Measurements from ENCODE around the gene PACSIN2.
"Not testable (repeated sequence)": the region's sequence is repeated elsewhere in the genome, so short reads cannot be mapped to it uniquely, and the experiment has no call there.

Gene PACSIN2

GRCh38 chr22:42943981-42944380 is 71.0 kb downstream of the PACSIN2 start:
- DNase-seq = no peak

- no peak for DNase-seq
These were observed 72.6 kb downstream of the PACSIN2 start for GRCh38 chr22:42942351-42942750.

GRCh38 chr22:42939941-42940653 is 74.9 kb downstream of the PACSIN2 start:
- no peak for DNase-seq

GRCh38 chr22:42939451-42939881 is 75.5 kb downstream of the PACSIN2 start:
- DNase-seq = no peak

GRCh38 chr22:42938976-42939375 is 76.0 kb downstream of the PACSIN2 start:
- no peak for DNase-seq

GRCh38 chr22:42938449-42938848 is 76.5 kb downstream of the PACSIN2 start:
- no peak for DNase-seq

GRCh38 chr22:42937164-42937843 is 77.6 kb downstream of the PACSIN2 start:
- DNase-seq = peak; percentile 21

- not testable (repeated sequence) for DNase-seq
These were observed 78.3 kb downstream of the PACSIN2 start for GRCh38 chr22:42936680-42937079.

- DNase-seq = no peak
These were observed 80.6 kb downstream of the PACSIN2 start for GRCh38 chr22:42934338-42934737.

- no peak for DNase-seq
These were observed 81.4 kb downstream of the PACSIN2 start for GRCh38 chr22:42933485-42934091.

- DNase-seq = no peak
These were observed 82.0 kb downstream of the PACSIN2 start for GRCh38 chr22:42932857-42933484.

GRCh38 chr22:42932197-42932519 is 82.8 kb downstream of the PACSIN2 start:
- no peak for DNase-seq

- no peak for DNase-seq
These were observed 83.3 kb downstream of the PACSIN2 start for GRCh38 chr22:42931421-42932196.

- DNase-seq = no peak
These were observed 84.0 kb downstream of the PACSIN2 start for GRCh38 chr22:42930810-42931420.

GRCh38 chr22:42929838-42930155 is 85.2 kb downstream of the PACSIN2 start:
- DNase-seq = no peak

GRCh38 chr22:42928969-42929837 is 85.7 kb downstream of the PACSIN2 start:
- no peak for DNase-seq

- DNase-seq = no peak
These were observed 87.0 kb downstream of the PACSIN2 start for GRCh38 chr22:42927966-42928365.

GRCh38 chr22:42926768-42927167 is 88.2 kb downstream of the PACSIN2 start:
- DNase-seq = no peak

- DNase-seq = no peak
These were observed 88.8 kb downstream of the PACSIN2 start for GRCh38 chr22:42926104-42926503.

GRCh38 chr22:42925598-42925997 is 89.4 kb downstream of the PACSIN2 start:
- no peak for DNase-seq

GRCh38 chr22:42925031-42925430 is 89.9 kb downstream of the PACSIN2 start:
- not testable (repeated sequence) for DNase-seq

GRCh38 chr22:42924436-42924835 is 90.5 kb downstream of the PACSIN2 start:
- DNase-seq = no peak
